H1 (cell line): Measurements from ENCODE around the gene IL17RE. TPM values are rescaled to one million over a fixed set of nuclear protein-coding genes. Genes with fewer than 3 reads are reported as not detected.

Source experiments
- CTCF ChIA-PET: fragments of 300-600 bp; sonication (Branson Sonifier 250); formaldehyde crosslinking; loops from one replicate; lab custom pipeline; 2021; ENCODE audit not compliant: partially characterized antibody; lab: Charles Lee
- POLR2A ChIA-PET: fragments of 300-600 bp; sonication (Branson Sonifier 250); formaldehyde crosslinking; loops from one replicate; lab custom pipeline; 2021; ENCODE audit warnings: inconsistent platforms; ENCODE audit not compliant: partially characterized antibody; lab: Charles Lee
- DNase-seq, 2 experiments: peaks; one replicate each; pipeline versions ENCODE4 v3.0.0 to v3.0.0-alpha.2; 2010 to 2022; ENCODE audit warnings: low spot score in 2 of 2, low read depth in 1 of 2, mixed read lengths in 1 of 2
- FAIRE-seq: peaks from 2 replicates; lab custom pipeline; 2011; peaks lifted over from hg19 to GRCh38; lab: Jason Lieb, UNC
- H2AFZ ChIP-seq: 2 replicates; pipeline ENCODE4 v1.8.1; 2012; ENCODE audit warnings: low read length, inconsistent platforms
- H2AK5ac ChIP-seq: 2 replicates; pipeline ENCODE4 v1.6.1; 2013; ENCODE audit warnings: low read depth, low read length
- H2BK120ac ChIP-seq: replicated peaks from 2 replicates; pipeline ENCODE3; 2013; ENCODE audit warnings: low read depth, low read length, inconsistent platforms
- H2BK12ac ChIP-seq: 2 replicates; pipeline ENCODE4 v1.6.1; 2013; ENCODE audit warnings: low read depth, low read length
- H2BK15ac ChIP-seq: 2 replicates; pipeline ENCODE4 v1.6.1; 2013; ENCODE audit warnings: low read length
- H2BK20ac ChIP-seq: 2 replicates; pipeline ENCODE4 v1.6.1; 2013; ENCODE audit warnings: low read length
- H2BK5ac ChIP-seq: 2 replicates; pipeline ENCODE4 v1.6.1; 2013; ENCODE audit warnings: low read depth, low read length
- H3K14ac ChIP-seq: 2 replicates; pipeline ENCODE4 v1.6.1; 2013; ENCODE audit warnings: inconsistent platforms; ENCODE audit not compliant: insufficient read length
- H3K18ac ChIP-seq: 2 replicates; pipeline ENCODE4 v1.6.1; 2013; ENCODE audit warnings: low read length; ENCODE audit errors: extremely low read depth
- H3K23ac ChIP-seq: 2 replicates; pipeline ENCODE4 v1.6.1; 2013; ENCODE audit warnings: inconsistent platforms; ENCODE audit not compliant: insufficient read length
- H3K23me2 ChIP-seq: 2 replicates; pipeline ENCODE4 v1.6.1; 2013; ENCODE audit warnings: low read depth, low read length
- H3K27ac ChIP-seq: 2 replicates; pipeline ENCODE4 v1.6.1; 2011; ENCODE audit warnings: low read depth, low read length, inconsistent platforms
- H3K27me3 ChIP-seq, 4 experiments: replicated peaks in 1 of 4; 1 replicate in 1 of 4; 2 replicates in 3 of 4; pipeline versions ENCODE4 v1.6.1 to v1.8.1; 2011 to 2013; ENCODE audit warnings: low read length in 3 of 4, mild to moderate bottlenecking in 3 of 4, inconsistent platforms in 2 of 4, mixed read lengths in 2 of 4, moderate library complexity in 1 of 4; ENCODE audit not compliant: control insufficient read depth in 3 of 4, insufficient read depth in 3 of 4; ENCODE audit errors: extremely low read depth in 1 of 4
- H3K36me3 ChIP-seq, 4 experiments: 2 replicates each; pipeline versions ENCODE4 v1.6.1 to v1.8.1; 2011 to 2013; ENCODE audit warnings: mild to moderate bottlenecking in 4 of 4, low read length in 3 of 4, moderate library complexity in 2 of 4, control low read depth in 1 of 4, inconsistent platforms in 1 of 4; ENCODE audit not compliant: insufficient read depth in 4 of 4, control insufficient read depth in 2 of 4
- H3K4ac ChIP-seq: replicated peaks from 2 replicates; pipeline ENCODE3; 2013; ENCODE audit warnings: low read length, low read depth, mixed read lengths, inconsistent platforms; ENCODE audit not compliant: insufficient read length
- H3K4me1 ChIP-seq, 4 experiments: replicated peaks in 1 of 4; 1 replicate in 1 of 4; 2 replicates in 3 of 4; pipeline versions ENCODE4 v1.6.1 to v1.8.1; 2011 to 2013; ENCODE audit warnings: low read length in 3 of 4, inconsistent platforms in 2 of 4, mixed read lengths in 1 of 4; ENCODE audit not compliant: insufficient read depth in 4 of 4, control insufficient read depth in 3 of 4
- H3K4me2 ChIP-seq, 2 experiments: 2 replicates each; pipeline versions ENCODE4 v1.6.1 to v1.8.1; 2011 to 2013; ENCODE audit warnings: low read depth in 2 of 2, low read length in 2 of 2, control low read depth in 1 of 2, inconsistent platforms in 1 of 2, mild to moderate bottlenecking in 1 of 2; ENCODE audit not compliant: insufficient read depth in 1 of 2
- H3K4me3 ChIP-seq, 4 experiments: fragments of 200-600, 300-600 bp in 1 of 4; sonication (generic), shearing (Covaris generic), sonication (Bioruptor Twin) in 1 of 4; 2 replicates each; pipeline versions ENCODE4 v1.5.1 to v1.8.1; 2011 to 2016; ENCODE audit warnings: low read length in 4 of 4, low read depth in 3 of 4, control low read depth in 2 of 4, inconsistent platforms in 2 of 4, mild to moderate bottlenecking in 2 of 4, mixed read lengths in 1 of 4, moderate library complexity in 1 of 4; ENCODE audit not compliant: insufficient read depth in 2 of 4; ENCODE audit errors: extremely low read depth in 1 of 4
- H3K56ac ChIP-seq: replicated peaks from 2 replicates; pipeline ENCODE3; 2013; ENCODE audit warnings: low read depth, mild to moderate bottlenecking, mixed read lengths, low read length, inconsistent platforms; ENCODE audit not compliant: insufficient read length
- H3K79me1 ChIP-seq: 2 replicates; pipeline ENCODE4 v1.6.1; 2013; ENCODE audit warnings: low read depth, low read length, control low read depth
- H3K79me2 ChIP-seq, 2 experiments: 2 replicates each; pipeline versions ENCODE4 v1.6.1 to v1.8.1; 2012 to 2013; ENCODE audit warnings: low read length in 2 of 2, mild to moderate bottlenecking in 2 of 2, inconsistent platforms in 1 of 2; ENCODE audit not compliant: insufficient read depth in 2 of 2, control insufficient read depth in 1 of 2
- H3K9ac ChIP-seq, 4 experiments: replicated peaks in 1 of 4; 1 replicate in 1 of 4; 2 replicates in 3 of 4; pipeline versions ENCODE4 v1.6.1 to v1.8.1; 2011 to 2013; ENCODE audit warnings: low read depth in 3 of 4, low read length in 3 of 4, control low read depth in 2 of 4, mild to moderate bottlenecking in 2 of 4, moderate library complexity in 2 of 4, inconsistent platforms in 1 of 4; ENCODE audit errors: extremely low read depth in 1 of 4
- H3K9me3 ChIP-seq, 2 experiments: 2 replicates each; pipeline versions ENCODE4 v1.6.1 to v1.8.1; 2012 to 2013; ENCODE audit warnings: mild to moderate bottlenecking in 2 of 2, moderate library complexity in 2 of 2, control low read depth in 1 of 2, inconsistent platforms in 1 of 2, low read depth in 1 of 2, low read length in 1 of 2, mixed read lengths in 1 of 2; ENCODE audit not compliant: insufficient read depth in 2 of 2
- H4K20me1 ChIP-seq, 2 experiments: replicated peaks in 1 of 2; 2 replicates each; pipeline versions ENCODE3 to v1.8.1; 2011 to 2013; ENCODE audit warnings: inconsistent platforms in 2 of 2, low read length in 2 of 2, mild to moderate bottlenecking in 1 of 2; ENCODE audit not compliant: insufficient read depth in 2 of 2, control insufficient read depth in 1 of 2
- H4K5ac ChIP-seq: 2 replicates; pipeline ENCODE4 v1.6.1; 2013; ENCODE audit warnings: low read length, low read depth, mixed read lengths, inconsistent platforms; ENCODE audit not compliant: insufficient read length
- H4K8ac ChIP-seq: 2 replicates; pipeline ENCODE4 v1.8.0; 2013; ENCODE audit warnings: mild to moderate bottlenecking, moderate library complexity, low read length, inconsistent platforms; ENCODE audit not compliant: insufficient read depth; ENCODE audit errors: extremely low read depth
- H4K91ac ChIP-seq: replicated peaks from 2 replicates; pipeline ENCODE3; 2013; ENCODE audit warnings: low read length, mixed read lengths, inconsistent platforms; ENCODE audit not compliant: insufficient read length
- EZH2 ChIP-seq: fragments of 200-600 bp; sonication (generic); IDR thresholded peaks from 2 replicates; pipeline ENCODE4 v1.7.1; 2012; ENCODE audit warnings: low read depth, mild to moderate bottlenecking, moderate library complexity, low read length, inconsistent platforms; ENCODE audit not compliant: severe bottlenecking
- TBP ChIP-seq: IDR thresholded peaks from 2 replicates; pipeline ENCODE4 v1.6.1; 2011; ENCODE audit warnings: low read depth, low read length, improper control_type of control experiment
- WGBS, 2 experiments: shearing (Covaris generic) in 1 of 2; methylation state at CpG; one replicate each; pipeline versions ENCODE4 v1.1.6 to v1.1.7; 2013 to 2015; ENCODE audit warnings: low lambda C conversion rate in 2 of 2, mixed read lengths in 2 of 2, inconsistent platforms in 1 of 2, low coverage in 1 of 2, missing lambda C conversion rate in 1 of 2; ENCODE audit not compliant: insufficient replicate concordance in 2 of 2, insufficient coverage in 1 of 2, insufficient read length in 1 of 2; ENCODE audit errors: extremely low coverage in 1 of 2, missing lambda C conversion rate in 1 of 2; 5-methylcytosine and 5-hydroxymethylcytosine counted together
- polyA plus RNA-seq, 7 experiments: library from polyadenylated mRNA; depleted of rRNA in 3 of 7; stranded (reverse) in 5 of 7; unstranded in 2 of 7; fragments of >200 nt in 5 of 7; fragments of 200-250 nt in 2 of 7; gene quantifications; 1 replicate in 5 of 7; 2 replicates in 1 of 7; 4 replicates in 1 of 7; pipeline versions ENCODE4 v1.2.1 to v1.2.3, GENCODE V29; 2011 to 2013; ENCODE audit warnings: missing spikeins in 2 of 7, mixed read lengths in 2 of 7
- total RNA-seq: library from RNA; stranded (reverse); fragmentation: NEBNext Ultra II Directional; extraction: Animal tissue kit (Norgen Biotek cat#: 25700); gene quantifications from 2 replicates; pipeline ENCODE4 v1.2.1, GENCODE V29; 2021

The IL17RE gene
- total and polyA plus RNA-seq, 2 of the 8 experiments (the other 6 are each of a cell fraction or from before 2014, with no cell fraction given): 3.4 to 4.9 TPM

GRCh38 chr3:9855594-9855993 lies 47.1 kb upstream of the IL17RE start:
- no peaks in the 10 kb centered on the region for H4K20me1 ChIP-seq
- no peaks in the 10 kb centered on the region for H3K79me2 ChIP-seq
- no peak overlapping the region for H3K56ac ChIP-seq
- no peaks in the 10 kb centered on the region for H3K9me3 ChIP-seq
- no peak overlapping the region for H4K5ac ChIP-seq
- H3K9ac ChIP-seq: no peak overlapping the region
- H3K23ac ChIP-seq: no peak overlapping the region
- no peak overlapping the region for H2BK12ac ChIP-seq
- no peak overlapping the region for H2BK120ac ChIP-seq
- H3K23me2 ChIP-seq: no peaks in the 10 kb centered on the region
- no peak for FAIRE-seq
- no peak overlapping the region for H2BK5ac ChIP-seq
- H2BK15ac ChIP-seq: no peak overlapping the region
- POLR2A ChIA-PET: no interaction called here
- no peak overlapping the region for H4K91ac ChIP-seq
- no peak overlapping the region for H3K4ac ChIP-seq
- no peak overlapping the region for H2AFZ ChIP-seq
- H3K27ac ChIP-seq: no peak overlapping the region
- no peak overlapping the region for H3K4me3 ChIP-seq
- H3K36me3 ChIP-seq: no peaks in the 10 kb centered on the region
- no peak overlapping the region for H2BK20ac ChIP-seq
- no peak overlapping the region for H3K14ac ChIP-seq
- H3K4me2 ChIP-seq: no peak overlapping the region
- TF ChIP-seq TBP: no peak
- no peak for TF ChIP-seq EZH2
- TF ChIP-seq, all 59 proteins: peak for 0
- H4K8ac ChIP-seq: no peak overlapping the region
- no peaks in the 10 kb centered on the region for H3K79me1 ChIP-seq
- no peak overlapping the region for H3K18ac ChIP-seq
- CTCF ChIA-PET: interaction anchor here (1.0 to 2.1 kb wide), 8 partner anchors 9 to 162 kb away, joined by 3 to 7 read pairs (median 4); no protein-coding TSS in a partner anchor
- no peak for DNase-seq
- H2AK5ac ChIP-seq: no peak overlapping the region
- no peaks in the 10 kb centered on the region; a peak in 1 of 7 replicates for H3K27me3 ChIP-seq
- WGBS, 2 experiments: 81% methylated on average over 3 of the region's 3 CpGs; no CpG with 5 or more reads in 1 of the 2 experiments
- peaks cover 0 to 2% (median 0%) of the 10 kb centered on the region in 4 experiments; a peak in 3 of 7 replicates for H3K4me1 ChIP-seq
